Prostate gland (tissue), 2 donors: ENCODE results near the gene CGN. TPM values are rescaled to one million over a fixed set of nuclear protein-coding genes. Genes with fewer than 3 reads are reported as not detected.

ENCODE experiments used
- DNase-seq: peaks from one replicate; pipeline ENCODE4 v3.0.0-alpha.2; 2019; ENCODE audit warnings: low spot score
- H3K27ac ChIP-seq, 2 donors: fragments of 200-600 bp; sonication (generic); 2 replicates each; pipeline ENCODE4 v1.5.1; 2017 to 2019
- H3K27me3 ChIP-seq: fragments of 200-600 bp; sonication (generic); replicated peaks from 2 replicates; pipeline ENCODE4 v1.5.1; 2019; ENCODE audit not compliant: insufficient read depth
- H3K36me3 ChIP-seq, 2 donors: fragments of 200-600 bp; sonication (generic); 1 replicate in 1 of 2; 2 replicates in 1 of 2; pipeline versions ENCODE4 v1.5.1 to v1.8.1; 2017 to 2019
- H3K4me1 ChIP-seq: fragments of 200-600 bp; sonication (generic); replicated peaks from 2 replicates; pipeline ENCODE4 v1.5.1; 2019
- H3K4me3 ChIP-seq, 2 donors: fragments of 200-600 bp; sonication (generic); 2 replicates each; pipeline ENCODE4 v1.5.1; 2017 to 2019
- H3K9me3 ChIP-seq: fragments of 200-600 bp; sonication (generic); 2 replicates; pipeline ENCODE4 v1.5.1; 2017
- CTCF ChIP-seq, 4 experiments: fragments of 200-600 bp in 2 of 4; fragments of 450-650 bp in 2 of 4; sonication (generic) in 2 of 4; IDR thresholded peaks; 1 replicate in 3 of 4; 2 replicates in 1 of 4; pipeline ENCODE4 v1.5.1; 2016 to 2019; ENCODE audit warnings: antibody characterized with exemption in 4 of 4, mild to moderate bottlenecking in 2 of 4, moderate library complexity in 2 of 4
- POLR2A ChIP-seq: fragments of 450-650 bp; IDR thresholded peaks from one replicate; pipeline ENCODE4 v1.6.1; 2016; ENCODE audit warnings: antibody characterized with exemption, mild to moderate bottlenecking
- POLR2AphosphoS5 ChIP-seq: sonication (generic); formaldehyde crosslinking; IDR thresholded peaks from one replicate; pipeline ENCODE4 v1.6.1; 2017; ENCODE audit warnings: antibody characterized with exemption
- WGBS: methylation state at CpG from one replicate; pipeline ENCODE4 v1.1.5; 2018; 5-methylcytosine and 5-hydroxymethylcytosine counted together
- intact Hi-C: fragments of 100-400 bp; cut with DNase I; formaldehyde crosslinking; loops from one replicate; pipeline ENCODE4 v1.14.2; 2022
- total RNA-seq, 2 donors: library from RNA; depleted of rRNA; stranded (reverse); fragments of >200 nt; gene quantifications; one replicate each; pipeline ENCODE4 v1.1.0, GENCODE V29; 2016

CGN gene
- total RNA-seq, 2 donors from 2014 or later: 23.2 to 37.5 TPM

GRCh38 chr1:151537112-151537511 is 25.9 kb downstream of the CGN start:
- peaks cover 10% of the 10 kb centered on the region for H3K4me1 ChIP-seq
- no peaks in the 10 kb centered on the region for H3K9me3 ChIP-seq
- no peak overlapping the region for H3K27ac ChIP-seq
- DNase-seq: no peak
- WGBS: 91% methylated on average over 9 of the region's 9 CpGs
- H3K36me3 ChIP-seq: no peaks in the 10 kb centered on the region
- H3K4me3 ChIP-seq: no peak overlapping the region
- intact Hi-C loops: loop anchor here (5.0 to 10.0 kb wide), 3 partner anchors 58 to 232 kb away; no protein-coding TSS in a partner anchor
- no peak for TF ChIP-seq POLR2A
- no peak for TF ChIP-seq CTCF (IDR thresholded peaks at IDR 0.05)
- no peak for TF ChIP-seq POLR2AphosphoS5
- H3K27me3 ChIP-seq: no peaks in the 10 kb centered on the region

GRCh38 chr1:151539321-151540020 is 28.3 kb downstream of the CGN start:
- WGBS: 11% methylated on average over 7 of the region's 7 CpGs
- peak overlapping the region; percentile 63 to 70 for H3K4me3 ChIP-seq
- no peaks in the 10 kb centered on the region for H3K27me3 ChIP-seq
- DNase-seq: peak; percentile 94
- H3K27ac ChIP-seq: peak overlapping the region; percentile 96 to 97
- no peak for TF ChIP-seq POLR2A
- TF ChIP-seq POLR2AphosphoS5: peak; percentile 86
- no peaks in the 10 kb centered on the region for H3K36me3 ChIP-seq
- intact Hi-C loops: loop anchor here (5.0 to 10.0 kb wide), 4 partner anchors 55 to 235 kb away; partner anchors contain the start of gene RIIAD1
- peaks cover 15% of the 10 kb centered on the region for H3K4me1 ChIP-seq
- no peaks in the 10 kb centered on the region for H3K9me3 ChIP-seq

- no peaks in the 10 kb centered on the region for H3K9me3 ChIP-seq
- intact Hi-C loops: loop anchor here (5.0 kb wide), 1 partner anchor 182 kb away; the partner anchor contains the start of gene RIIAD1
- peak within 1 kb of the TSS; percentile 63 to 70 for H3K4me3 ChIP-seq
- no peaks in the 10 kb centered on the region for H3K36me3 ChIP-seq
- WGBS: 1% methylated on average over 69 of the region's 70 CpGs
- TF ChIP-seq POLR2A: peak; percentile 98
- TF ChIP-seq POLR2AphosphoS5: peak; percentile 96
- peak in 2 of 4 experiments; percentile 4 to 17 for TF ChIP-seq CTCF (IDR thresholded peaks at IDR 0.05)
- H3K27ac ChIP-seq: peak within 1 kb of the TSS; percentile 96 to 97
- no peaks in the 10 kb centered on the region for H3K27me3 ChIP-seq
- peak; percentile 96 for DNase-seq
- peaks cover 15% of the 10 kb centered on the region for H3K4me1 ChIP-seq
Measured at GRCh38 chr1:151540021-151540981, 29.1 kb downstream of the CGN start, which contains the start of gene TUFT1. Gene TUFT1, plus strand, starts transcription at chr1:151540309. Its CDS starts 58 bp downstream, at chr1:151540367.

GRCh38 chr1:151540982-151541377 is 29.8 kb downstream of the CGN start:
- Histone ChIP-seq H3K4me1 (peaks cover 15% of the 10 kb centered on the region), H3K27ac (peak overlapping the region; percentile 96 to 97), H3K4me3 (peak overlapping the region; percentile 63 to 70), H3K27me3 (no peaks in the 10 kb centered on the region), H3K36me3 (no peaks in the 10 kb centered on the region), H3K9me3 (no peaks in the 10 kb centered on the region)
- no peak for TF ChIP-seq POLR2A
- no peak for TF ChIP-seq POLR2AphosphoS5
- no peak for TF ChIP-seq CTCF (IDR thresholded peaks at IDR 0.05)
- 8% methylated on average over 13 of the region's 13 CpGs for WGBS
- no peak for DNase-seq
- intact Hi-C loops: loop anchor here (5.0 kb wide), 1 partner anchor 181 kb away; the partner anchor contains the start of gene RIIAD1

- intact Hi-C loops: loop anchor here (5.0 kb wide), 1 partner anchor 181 kb away; the partner anchor contains the start of gene RIIAD1
- 84% methylated on average over 5 of the region's 5 CpGs for WGBS
- Histone ChIP-seq H3K4me1 (peaks cover 15% of the 10 kb centered on the region), H3K27ac (peak overlapping the region in 1 of 2 donors; percentile 96), H3K9me3 (no peaks in the 10 kb centered on the region), H3K36me3 (no peaks in the 10 kb centered on the region), H3K27me3 (no peaks in the 10 kb centered on the region), H3K4me3 (peak overlapping the region in 1 of 2 donors; percentile 70)
- TF ChIP-seq POLR2A (no peak), POLR2AphosphoS5 (no peak), CTCF (IDR thresholded peaks at IDR 0.05) (no peak)
- DNase-seq: no peak
Measured at GRCh38 chr1:151541752-151542151, 30.6 kb downstream of the CGN start.
